ENCODE measurements around the gene ANXA6. TPM values are rescaled to one million over a fixed set of nuclear protein-coding genes. Genes with fewer than 3 reads are reported as not detected.

The ANXA6 gene
- polyA plus RNA-seq, 1 donor (not counting 4 experiments of a cell fraction or from before 2014, with no cell fraction given), result 37.0 TPM

- H3K79me2 ChIP-seq (ENCODE audit: control insufficient read depth, insufficient read depth, low read length), result no peaks in the 10 kb centered on the region
- no peak for FAIRE-seq
- no peaks in the 10 kb centered on the region for H4K20me1 ChIP-seq (ENCODE audit: control insufficient read depth, extremely low read depth, insufficient read depth, low read length)
- no peak overlapping the region for H3K4me3 ChIP-seq (ENCODE audit: control insufficient read depth in 2 of 3, extremely low read depth in 1 of 3, insufficient read depth in 2 of 3, low read depth in 1 of 3, low read length in 3 of 3)
- H3K4me2 ChIP-seq (ENCODE audit: control insufficient read depth, extremely low read depth, insufficient read depth, low read depth, low read length), result no peak overlapping the region
- DNase-seq (ENCODE audit: low read depth, low spot score), result no peak
- H3K36me3 ChIP-seq (ENCODE audit: control insufficient read depth in 2 of 2, extremely low read depth in 1 of 2, insufficient read depth in 2 of 2, low read length in 2 of 2), result no peaks in the 10 kb centered on the region
- no peak overlapping the region for H3K27ac ChIP-seq (ENCODE audit: control insufficient read depth, insufficient read depth, low read length)
- no peaks in the 10 kb centered on the region for H3K9me3 ChIP-seq (ENCODE audit: control insufficient read depth, low read depth, low read length)
- no peaks in the 10 kb centered on the region for H3K27me3 ChIP-seq (ENCODE audit: control insufficient read depth, extremely low read depth, insufficient read depth, low read length)
- peaks cover 29% of the 10 kb centered on the region for H3K4me1 ChIP-seq (ENCODE audit: control insufficient read depth, extremely low read depth, insufficient read depth, low read length)
- TF ChIP-seq, protein P1, sequence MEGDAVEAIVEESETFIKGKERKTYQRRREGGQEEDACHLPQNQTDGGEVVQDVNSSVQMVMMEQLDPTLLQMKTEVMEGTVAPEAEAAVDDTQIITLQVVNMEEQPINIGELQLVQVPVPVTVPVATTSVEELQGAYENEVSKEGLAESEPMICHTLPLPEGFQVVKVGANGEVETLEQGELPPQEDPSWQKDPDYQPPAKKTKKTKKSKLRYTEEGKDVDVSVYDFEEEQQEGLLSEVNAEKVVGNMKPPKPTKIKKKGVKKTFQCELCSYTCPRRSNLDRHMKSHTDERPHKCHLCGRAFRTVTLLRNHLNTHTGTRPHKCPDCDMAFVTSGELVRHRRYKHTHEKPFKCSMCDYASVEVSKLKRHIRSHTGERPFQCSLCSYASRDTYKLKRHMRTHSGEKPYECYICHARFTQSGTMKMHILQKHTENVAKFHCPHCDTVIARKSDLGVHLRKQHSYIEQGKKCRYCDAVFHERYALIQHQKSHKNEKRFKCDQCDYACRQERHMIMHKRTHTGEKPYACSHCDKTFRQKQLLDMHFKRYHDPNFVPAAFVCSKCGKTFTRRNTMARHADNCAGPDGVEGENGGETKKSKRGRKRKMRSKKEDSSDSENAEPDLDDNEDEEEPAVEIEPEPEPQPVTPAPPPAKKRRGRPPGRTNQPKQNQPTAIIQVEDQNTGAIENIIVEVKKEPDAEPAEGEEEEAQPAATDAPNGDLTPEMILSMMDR (optimal IDR thresholded peaks at IDR 0.05 in 1 of 3, IDR thresholded peaks at IDR 0.05 in 1 of 3, conservative IDR thresholded peaks at IDR 0.05 in 1 of 3; ENCODE audit: extremely low read depth in 1 of 3, insufficient read depth in 2 of 3, low read length in 3 of 3), result no peak
- no peak for TF ChIP-seq EZH2 (IDR thresholded peaks at IDR 0.05; ENCODE audit: low read length)
- H3K9me1 ChIP-seq (ENCODE audit: control insufficient read depth, extremely low read depth, insufficient read depth, low read length), result no peaks in the 10 kb centered on the region
- no peak overlapping the region for H3K9ac ChIP-seq (ENCODE audit: control insufficient read depth, extremely low read depth, insufficient read depth, low read length)
- no peak overlapping the region for H2AFZ ChIP-seq (ENCODE audit: control insufficient read depth, low read length)
- dilution Hi-C loops (cut with MboI; ENCODE audit: extremely low pct_ligation_motif_present, low sequenced_read_pairs), result no loop called here
These were observed 59.5 kb downstream of the ANXA6 start for GRCh38 chr5:151097820-151098767.

DNA sequence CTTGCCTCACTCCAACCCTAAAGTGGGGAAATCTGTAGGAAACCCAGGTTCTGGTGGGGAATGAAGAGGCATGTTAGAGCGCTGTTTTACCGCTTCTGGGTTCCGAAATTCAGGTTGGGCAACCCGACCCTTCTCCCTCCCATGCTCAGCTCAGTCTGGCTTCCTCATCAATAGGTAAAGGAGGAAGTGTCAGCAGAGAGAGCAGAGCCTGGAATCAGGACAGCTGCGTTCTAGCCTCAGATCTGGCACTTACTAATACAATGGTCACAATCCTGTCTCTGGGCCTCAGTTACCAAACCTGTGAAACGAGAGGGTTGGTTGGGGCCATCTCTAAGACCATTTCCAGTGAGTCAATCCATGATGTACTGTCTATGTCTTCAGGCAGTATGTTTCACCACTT lies 60.5 kb downstream of the ANXA6 start:
- Histone ChIP-seq H3K36me3 (ENCODE audit: control insufficient read depth in 2 of 2, extremely low read depth in 1 of 2, insufficient read depth in 2 of 2, low read length in 2 of 2) (no peaks in the 10 kb centered on the region), H4K20me1 (ENCODE audit: control insufficient read depth, extremely low read depth, insufficient read depth, low read length) (no peaks in the 10 kb centered on the region), H3K9ac (ENCODE audit: control insufficient read depth, extremely low read depth, insufficient read depth, low read length) (no peak overlapping the region), H3K4me3 (ENCODE audit: control insufficient read depth in 2 of 3, extremely low read depth in 1 of 3, insufficient read depth in 2 of 3, low read depth in 1 of 3, low read length in 3 of 3) (no peak overlapping the region), H3K4me1 (ENCODE audit: control insufficient read depth, extremely low read depth, insufficient read depth, low read length) (peaks cover 36% of the 10 kb centered on the region), H3K9me3 (ENCODE audit: control insufficient read depth, low read depth, low read length) (no peaks in the 10 kb centered on the region), H2AFZ (ENCODE audit: control insufficient read depth, low read length) (no peak overlapping the region), H3K27ac (ENCODE audit: control insufficient read depth, insufficient read depth, low read length) (no peak overlapping the region), H3K4me2 (ENCODE audit: control insufficient read depth, extremely low read depth, insufficient read depth, low read depth, low read length) (no peak overlapping the region), H3K9me1 (ENCODE audit: control insufficient read depth, extremely low read depth, insufficient read depth, low read length) (no peaks in the 10 kb centered on the region), H3K27me3 (ENCODE audit: control insufficient read depth, extremely low read depth, insufficient read depth, low read length) (no peaks in the 10 kb centered on the region), H3K79me2 (ENCODE audit: control insufficient read depth, insufficient read depth, low read length) (no peaks in the 10 kb centered on the region)
- FAIRE-seq, result no peak
- TF ChIP-seq EZH2 (IDR thresholded peaks at IDR 0.05; ENCODE audit: low read length), result no peak
- dilution Hi-C loops (cut with MboI; ENCODE audit: extremely low pct_ligation_motif_present, low sequenced_read_pairs), result no loop called here
- no peak for DNase-seq (ENCODE audit: low read depth, low spot score)
